Stimulated activated CD4-positive, alpha-beta T cell treated with anti-CD3 and anti-CD28 coated beads, Interleukin-2, amount 100 ng/mL, for 24 hours (primary cell): ENCODE results near the gene EYS.

ENCODE experiments used
- DNase-seq, 2 donors: peaks; one replicate each; pipeline ENCODE4 v3.0.0-alpha.2; 2020

Gene EYS

GRCh38 chr6:64415926-64416325 is 1291.1 kb downstream of the EYS start:
- DNase-seq, result no peak

DNA sequence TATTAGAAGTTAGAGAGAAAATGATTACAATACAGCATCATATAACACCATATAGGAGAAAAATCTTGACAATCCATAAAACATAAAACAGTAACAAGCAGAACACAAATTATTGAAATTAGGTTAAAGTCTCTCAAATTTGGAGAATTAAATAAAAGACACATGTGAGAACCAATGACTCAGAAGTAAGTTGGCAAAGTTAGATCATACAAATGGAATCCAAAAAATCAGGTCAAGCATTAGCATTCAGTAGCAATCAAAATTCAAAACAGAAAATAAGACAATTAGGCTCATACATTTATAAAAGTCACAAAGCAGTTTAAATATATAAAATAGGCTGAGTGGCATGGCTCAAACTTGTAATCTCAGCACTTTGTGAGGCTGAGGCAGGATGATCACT is 1295.8 kb downstream of the EYS start:
- DNase-seq, result no peak

- DNase-seq, result no peak
Observed at GRCh38 chr6:64409948-64410347, 1297.1 kb downstream of the EYS start.

GRCh38 chr6:64404396-64404795 is 1302.6 kb downstream of the EYS start:
- no peak for DNase-seq

DNA sequence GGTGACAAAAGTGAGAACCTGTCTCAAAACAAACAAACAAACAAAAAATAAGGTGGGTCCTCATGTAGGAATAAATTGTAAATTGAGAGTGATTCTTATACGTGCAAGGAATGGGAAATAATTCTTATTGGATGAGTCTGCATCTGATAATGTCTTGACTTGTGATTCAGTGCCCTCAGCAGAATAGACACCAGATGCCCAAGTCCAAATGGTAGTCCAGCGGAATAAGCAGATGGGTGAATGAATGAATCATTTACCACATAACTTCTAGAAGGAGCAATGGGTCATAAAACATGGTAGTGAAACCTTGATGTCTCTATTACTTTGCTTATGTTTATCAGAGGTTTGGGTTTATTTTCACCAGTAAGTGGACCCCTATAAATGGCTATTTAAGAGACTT is 1323.7 kb downstream of the EYS start:
- DNase-seq, result no peak

GRCh38 chr6:64376394-64376793 is 1330.6 kb downstream of the EYS start:
- DNase-seq, result no peak

DNA sequence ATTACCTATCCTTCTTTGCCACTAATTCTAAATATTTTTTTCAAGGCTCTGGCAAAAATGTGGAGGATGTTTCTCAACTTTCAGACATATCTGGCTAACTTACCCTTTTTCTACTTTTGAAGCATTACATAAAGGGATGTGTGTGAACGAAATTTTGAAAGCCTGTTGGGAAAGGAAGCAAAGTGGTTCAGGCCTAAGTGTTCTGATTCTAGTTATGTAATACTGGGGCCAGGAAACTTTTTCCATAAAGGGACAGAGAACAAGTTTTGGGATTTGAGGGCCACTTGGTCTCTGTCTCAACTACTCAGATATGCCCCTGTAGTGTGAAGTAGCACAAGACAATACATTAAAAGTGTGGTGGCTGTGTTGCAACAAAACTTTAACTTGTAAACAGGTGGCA is 1349.6 kb downstream of the EYS start:
- no peak for DNase-seq

- DNase-seq, result no peak
Observed at GRCh38 chr6:64347411-64347810, 1359.6 kb downstream of the EYS start.

- no peak for DNase-seq
Observed at GRCh38 chr6:64335195-64335594, 1371.8 kb downstream of the EYS start.

GRCh38 chr6:64334636-64335035 is 1372.4 kb downstream of the EYS start:
- DNase-seq, result no peak

DNA sequence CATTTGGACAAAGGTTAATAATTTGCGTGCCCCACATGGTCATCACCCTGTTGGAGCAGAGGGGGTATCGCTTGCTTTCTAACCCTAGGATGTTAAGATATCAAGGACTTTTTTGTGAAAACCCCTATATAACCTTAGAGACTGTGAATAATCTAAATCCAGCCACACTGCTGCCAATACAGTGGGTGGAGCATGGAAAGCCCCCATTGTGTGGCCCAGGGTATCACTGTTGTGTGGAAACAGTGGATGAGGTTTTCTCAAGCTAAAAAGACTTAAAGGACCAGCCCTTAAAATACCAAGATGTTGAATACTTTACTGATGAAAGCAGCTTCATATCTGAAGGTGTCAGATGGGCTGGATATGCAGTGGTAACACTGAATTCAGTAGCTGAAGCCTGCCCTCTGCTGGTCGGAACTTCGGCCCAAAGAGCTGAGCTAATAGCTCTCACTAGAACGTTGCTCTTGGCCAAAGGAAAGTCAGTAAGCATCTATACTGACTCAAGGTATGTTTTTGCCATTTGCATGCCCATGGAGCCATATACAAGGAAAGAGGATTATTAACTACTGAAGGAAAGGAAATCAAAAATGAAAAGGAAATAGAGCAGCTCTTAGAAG is 1376.2 kb downstream of the EYS start:
- DNase-seq, result peak in 1 of 2 donors; percentile 55

GRCh38 chr6:64326939-64327338 is 1380.1 kb downstream of the EYS start:
- no peak for DNase-seq

DNA sequence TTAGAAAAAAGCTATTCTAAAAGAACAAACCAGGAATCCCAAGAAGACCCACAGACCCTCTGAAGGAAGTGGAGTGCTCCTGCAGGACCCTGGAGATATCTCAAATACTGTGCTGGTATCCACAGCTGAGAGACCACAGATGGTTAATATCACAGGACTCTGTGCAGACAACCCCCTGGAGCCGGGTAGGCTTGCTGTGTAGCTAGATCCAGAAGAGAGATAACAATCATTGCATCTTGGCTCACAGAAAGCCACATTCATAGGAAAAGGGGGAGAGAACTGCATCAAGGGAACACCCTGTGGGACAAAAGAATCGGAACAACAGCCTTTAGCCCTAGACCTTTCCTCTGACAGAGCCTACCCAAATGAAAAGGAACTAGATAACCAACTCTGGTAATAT is 1381.9 kb downstream of the EYS start:
- no peak for DNase-seq

DNA sequence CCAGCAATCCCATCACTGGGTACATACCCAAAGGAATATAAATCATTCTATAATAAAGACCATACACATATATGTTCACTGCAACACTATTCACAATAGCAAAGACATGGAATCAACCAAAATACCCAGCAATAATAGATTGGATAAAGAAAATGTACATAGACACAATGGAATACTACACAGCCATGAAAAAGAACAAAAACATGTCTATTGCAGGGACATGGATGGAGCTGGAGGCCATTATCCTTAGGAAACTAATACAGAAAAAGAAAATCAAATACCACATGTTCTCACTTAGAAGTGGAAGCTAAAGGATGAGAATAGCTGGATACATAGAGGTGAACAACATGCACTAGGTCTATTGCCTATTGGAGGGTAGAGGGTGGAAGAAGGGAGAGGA is 1396.8 kb downstream of the EYS start:
- DNase-seq, result no peak

DNA sequence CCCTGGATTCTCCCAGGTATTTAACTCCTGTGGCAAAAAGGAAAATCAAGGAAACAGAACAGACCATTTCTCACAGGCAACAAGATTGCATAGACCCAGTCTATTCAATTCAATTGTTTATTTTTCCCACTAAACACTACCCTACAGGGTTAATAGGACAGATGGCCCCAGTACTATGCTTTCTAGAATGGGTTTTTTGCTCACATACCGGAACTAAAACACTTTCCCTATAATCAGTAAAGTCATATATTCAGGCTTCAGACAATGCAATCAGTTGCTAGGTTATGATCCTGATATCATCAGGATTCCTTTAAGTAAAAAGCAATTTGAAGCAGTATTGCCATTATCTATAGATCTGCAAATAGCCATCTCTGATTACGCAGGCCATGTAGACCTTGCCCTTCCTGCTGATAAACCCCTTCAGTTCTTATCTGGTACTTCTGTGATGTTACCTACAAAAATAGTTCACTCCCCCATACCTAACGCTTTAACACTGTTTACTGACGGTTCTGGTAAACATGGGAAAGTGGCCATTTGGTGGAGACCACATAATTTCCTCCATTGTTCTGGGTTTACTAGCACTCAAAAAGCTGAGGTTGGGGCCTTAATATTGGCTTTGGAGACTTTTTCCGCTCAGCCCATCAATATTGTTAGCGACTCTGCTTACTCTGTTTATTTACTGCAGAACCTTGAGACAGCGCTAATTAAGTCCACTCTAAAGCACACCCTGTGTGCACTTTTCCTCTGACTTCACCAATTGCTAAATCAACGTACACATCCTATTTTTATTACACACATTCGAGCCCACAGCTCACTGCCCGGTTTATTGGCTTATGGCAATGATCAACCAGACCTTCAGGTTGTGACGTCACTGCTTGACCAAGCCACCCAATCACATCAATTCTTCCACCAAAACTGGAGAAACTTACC is 1405.5 kb downstream of the EYS start:
- no peak for DNase-seq

DNA sequence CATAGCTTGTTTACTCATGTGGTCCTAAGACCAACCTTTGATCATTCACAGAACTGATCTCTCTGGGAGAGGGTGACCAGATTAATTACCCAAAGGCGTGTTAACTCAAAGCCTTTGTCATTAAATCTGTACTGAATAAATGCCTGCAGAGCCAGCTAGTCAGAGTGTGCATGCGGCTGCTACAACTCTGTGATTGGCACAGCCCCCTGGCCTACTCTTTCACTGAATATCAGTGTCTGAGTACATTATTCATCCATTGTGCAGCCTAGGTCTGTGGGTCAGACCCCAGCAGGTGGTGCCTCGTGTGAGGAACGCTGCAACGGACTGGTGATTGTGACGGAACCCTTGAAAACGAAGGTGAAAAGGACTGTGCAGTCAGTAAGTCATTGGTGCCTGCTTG is 1407.8 kb downstream of the EYS start:
- DNase-seq, result no peak

GRCh38 chr6:64294034-64294433 is 1413.0 kb downstream of the EYS start:
- no peak for DNase-seq

GRCh38 chr6:64293298-64293697 is 1413.7 kb downstream of the EYS start:
- no peak for DNase-seq

DNA sequence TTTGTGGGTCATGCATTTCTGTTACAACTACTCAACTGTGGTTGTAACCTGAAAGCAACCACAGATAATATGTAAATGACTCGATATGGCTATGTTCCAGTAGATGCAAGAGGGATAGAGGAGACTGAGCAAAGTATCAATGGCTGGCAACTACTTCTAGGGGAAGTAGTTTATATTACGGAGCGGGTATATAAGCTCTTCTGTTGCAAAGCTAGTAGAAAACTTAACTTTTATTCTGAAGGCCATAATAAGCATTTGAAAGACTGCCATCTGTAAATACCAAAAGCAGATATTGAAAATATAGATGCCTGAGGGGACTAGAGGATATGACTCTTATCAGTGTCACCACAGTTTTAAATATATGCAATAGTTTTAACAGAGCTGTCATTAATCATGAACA is 1416.2 kb downstream of the EYS start:
- DNase-seq, result no peak

GRCh38 chr6:64289931-64290330 is 1417.1 kb downstream of the EYS start:
- no peak for DNase-seq

DNA sequence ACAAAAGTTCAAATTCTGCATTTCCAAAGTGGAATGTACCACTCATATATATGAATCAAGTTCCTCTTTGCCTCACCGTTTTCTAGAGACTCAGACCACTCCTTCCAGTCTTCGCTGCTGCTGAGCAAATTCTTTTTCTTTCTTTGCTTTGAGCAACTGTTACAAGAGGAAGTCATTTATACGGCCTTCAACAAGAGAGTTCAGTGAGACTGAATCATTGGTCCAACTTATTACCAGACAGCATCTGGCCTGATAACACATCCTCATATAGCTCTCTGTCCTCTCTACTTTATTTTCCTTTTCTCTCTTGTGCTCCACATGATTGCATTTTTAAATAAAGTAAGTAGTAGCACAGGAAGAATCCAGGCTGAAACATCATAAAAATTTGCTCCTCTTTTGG is 1418.7 kb downstream of the EYS start:
- DNase-seq, result no peak

GRCh38 chr6:64281167-64281566 is 1425.9 kb downstream of the EYS start:
- DNase-seq, result no peak

GRCh38 chr6:64280569-64280968 is 1426.5 kb downstream of the EYS start:
- peak in 1 of 2 donors; percentile 1 for DNase-seq

DNA sequence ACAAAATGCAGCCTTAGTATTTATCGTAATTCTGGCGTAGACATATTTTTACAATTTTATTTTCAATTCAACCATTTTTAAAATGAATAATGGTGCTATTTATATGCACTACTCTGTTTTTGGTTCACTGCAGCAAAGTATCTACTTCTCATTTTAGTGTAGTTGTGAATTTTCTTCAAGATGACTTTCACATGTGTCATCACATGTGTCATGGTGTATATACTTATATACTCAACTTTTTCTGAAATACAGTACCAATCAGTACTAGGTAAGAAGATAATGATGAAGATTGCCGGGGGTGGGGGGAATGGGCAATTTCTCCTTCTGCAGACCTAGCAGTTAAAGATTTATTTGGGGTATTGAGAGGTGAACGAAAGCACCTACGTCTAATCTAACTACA is 1436.9 kb downstream of the EYS start:
- no peak for DNase-seq
